ENCODE data around the gene CDCA7L.

CDCA7L gene

GRCh38 chr7:21960922-21961321 lies 15.2 kb upstream of the CDCA7L start:
- no peaks in the 10 kb centered on the region for H3K27me3 ChIP-seq (ENCODE audit: low read length)
- no peaks in the 10 kb centered on the region for H3K9me3 ChIP-seq (ENCODE audit: insufficient read depth, low read length)
- H3K9ac ChIP-seq (ENCODE audit: low read length) = no peak overlapping the region
- TF ChIP-seq EZH2phosphoT487 (conservative IDR thresholded peaks at IDR 0.05; ENCODE audit: low read length) (no peak), CTCF (IDR thresholded peaks at IDR 0.05; ENCODE audit: insufficient read depth, low read length, poor library complexity, severe bottlenecking) (no peak)
- H2AFZ ChIP-seq (ENCODE audit: low read depth, low read length, severe bottlenecking) = no peak overlapping the region
- H3K79me2 ChIP-seq (ENCODE audit: insufficient read depth, low read length) = no peaks in the 10 kb centered on the region
- no peak overlapping the region for H3K27ac ChIP-seq (ENCODE audit: low read depth, low read length)
- H3K4me2 ChIP-seq (ENCODE audit: low read depth, low read length, poor library complexity, severe bottlenecking) = no peak overlapping the region
- H3F3A ChIP-seq (ENCODE audit: insufficient read depth) = no peaks in the 10 kb centered on the region
- no peaks in the 10 kb centered on the region for H3K9me2 ChIP-seq (replicated peaks; ENCODE audit: insufficient read depth, low read length)
- H3K4me3 ChIP-seq (ENCODE audit: insufficient read depth, low read length, poor library complexity, severe bottlenecking) = no peak overlapping the region
- no peaks in the 10 kb centered on the region for H4K20me1 ChIP-seq (ENCODE audit: low read depth, low read length)
- no peaks in the 10 kb centered on the region for H3K36me3 ChIP-seq (ENCODE audit: low read length)

- no peaks in the 10 kb centered on the region for H3K9me2 ChIP-seq (replicated peaks; ENCODE audit: insufficient read depth, low read length)
- H3K9ac ChIP-seq (ENCODE audit: low read length) = no peak overlapping the region
- no peak overlapping the region for H2AFZ ChIP-seq (ENCODE audit: low read depth, low read length, severe bottlenecking)
Observed at GRCh38 chr7:21959387-21959776, 13.7 kb upstream of the CDCA7L start.

GRCh38 chr7:21953781-21954180 lies 8.1 kb upstream of the CDCA7L start:
- H3K27ac ChIP-seq (ENCODE audit: low read depth, low read length) = no peak overlapping the region
- no peaks in the 10 kb centered on the region for H3F3A ChIP-seq (ENCODE audit: insufficient read depth)
- H3K79me2 ChIP-seq (ENCODE audit: insufficient read depth, low read length) = no peaks in the 10 kb centered on the region
- H3K9me2 ChIP-seq (replicated peaks; ENCODE audit: insufficient read depth, low read length) = no peaks in the 10 kb centered on the region
- no peak overlapping the region for H2AFZ ChIP-seq (ENCODE audit: low read depth, low read length, severe bottlenecking)
- H3K4me2 ChIP-seq (ENCODE audit: low read depth, low read length, poor library complexity, severe bottlenecking) = no peak overlapping the region
- no peaks in the 10 kb centered on the region for H3K27me3 ChIP-seq (ENCODE audit: low read length)
- H3K36me3 ChIP-seq (ENCODE audit: low read length) = no peaks in the 10 kb centered on the region
- no peaks in the 10 kb centered on the region for H3K9me3 ChIP-seq (ENCODE audit: insufficient read depth, low read length)
- TF ChIP-seq EZH2phosphoT487 (conservative IDR thresholded peaks at IDR 0.05; ENCODE audit: low read length) (no peak), CTCF (IDR thresholded peaks at IDR 0.05; ENCODE audit: insufficient read depth, low read length, poor library complexity, severe bottlenecking) (no peak)
- no peak overlapping the region for H3K4me3 ChIP-seq (ENCODE audit: insufficient read depth, low read length, poor library complexity, severe bottlenecking)
- H3K9ac ChIP-seq (ENCODE audit: low read length) = no peak overlapping the region
- no peaks in the 10 kb centered on the region for H4K20me1 ChIP-seq (ENCODE audit: low read depth, low read length)

More at GRCh38 chr7:21959387-21959776, 13.7 kb upstream of the CDCA7L start:
- no peak for TF ChIP-seq EZH2phosphoT487 (conservative IDR thresholded peaks at IDR 0.05; ENCODE audit: low read length)
- TF ChIP-seq CTCF (IDR thresholded peaks at IDR 0.05; ENCODE audit: insufficient read depth, low read length, poor library complexity, severe bottlenecking) = no peak
- Histone ChIP-seq H3F3A (ENCODE audit: insufficient read depth) (no peaks in the 10 kb centered on the region), H3K9me3 (ENCODE audit: insufficient read depth, low read length) (no peaks in the 10 kb centered on the region), H4K20me1 (ENCODE audit: low read depth, low read length) (no peaks in the 10 kb centered on the region), H3K27ac (ENCODE audit: low read depth, low read length) (no peak overlapping the region), H3K36me3 (ENCODE audit: low read length) (no peaks in the 10 kb centered on the region), H3K4me2 (ENCODE audit: low read depth, low read length, poor library complexity, severe bottlenecking) (no peak overlapping the region), H3K4me3 (ENCODE audit: insufficient read depth, low read length, poor library complexity, severe bottlenecking) (no peak overlapping the region), H3K79me2 (ENCODE audit: insufficient read depth, low read length) (no peaks in the 10 kb centered on the region), H3K27me3 (ENCODE audit: low read length) (no peaks in the 10 kb centered on the region)
